NCI-H1092 (cell line): ENCODE measurements around the gene RUBCNL.

Experiments used
- DNase-seq: peaks from one replicate; lab custom pipeline; 2025; lab: John Stamatoyannopoulos, UW

The RUBCNL gene

DNA sequence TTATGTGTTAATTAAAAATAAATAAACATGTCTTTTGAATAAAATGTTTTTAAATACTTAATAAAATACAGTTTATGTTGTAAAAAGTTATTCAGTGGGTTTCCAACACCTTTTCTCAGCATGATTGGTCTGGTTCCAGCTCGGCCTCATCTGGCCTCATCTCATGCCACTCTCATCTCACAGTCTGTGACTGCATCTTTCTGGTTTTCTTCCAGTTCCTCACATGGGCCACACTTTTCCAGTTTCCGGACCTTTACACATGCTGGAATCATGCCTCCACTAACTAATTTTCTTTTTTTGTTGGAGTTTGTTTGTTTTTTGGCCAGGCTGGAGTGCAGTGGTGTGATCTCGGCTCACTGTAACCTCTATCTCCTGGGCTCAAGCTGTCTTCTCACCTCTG is 82.5 kb downstream of the RUBCNL start:
- no peak for DNase-seq

DNA sequence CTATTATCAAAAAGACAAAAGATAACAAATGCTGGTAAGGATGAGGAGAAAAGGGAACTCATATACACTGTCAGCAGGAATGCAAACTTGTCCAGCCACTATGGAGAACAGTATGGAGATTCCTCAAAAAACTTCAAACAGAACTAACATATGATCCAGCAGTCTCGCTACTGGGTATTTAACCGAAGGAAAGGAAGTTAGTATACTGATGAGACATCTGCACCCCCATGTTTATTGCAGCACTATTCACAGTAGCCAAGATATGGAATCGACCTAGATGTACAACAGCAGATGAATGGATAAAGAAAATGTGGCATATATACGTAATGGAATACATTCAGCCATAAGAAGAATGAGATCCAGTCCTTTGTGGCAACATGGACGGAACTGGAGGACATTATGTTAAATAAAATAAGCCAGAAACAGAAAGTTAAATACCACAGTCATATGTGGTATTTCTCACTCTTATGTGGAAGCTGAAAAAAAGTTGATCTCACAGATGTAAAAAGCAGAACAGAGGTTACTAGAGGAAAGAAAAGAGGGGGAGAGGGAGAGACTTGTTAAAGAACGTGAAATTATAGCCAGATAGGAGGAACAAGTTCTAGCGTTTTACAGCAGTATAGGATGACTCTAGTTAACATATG is 83.2 kb downstream of the RUBCNL start:
- DNase-seq = no peak

GRCh38 chr13:46297361-46297811 is 89.7 kb downstream of the RUBCNL start:
- no peak for DNase-seq

- DNase-seq = no peak
These were observed 90.1 kb downstream of the RUBCNL start for GRCh38 chr13:46296921-46297320.

GRCh38 chr13:46296115-46296822 is 90.8 kb downstream of the RUBCNL start:
- DNase-seq = no peak

GRCh38 chr13:46295491-46296114 is 91.4 kb downstream of the RUBCNL start:
- DNase-seq = no peak

- no peak for DNase-seq
These were observed 93.6 kb downstream of the RUBCNL start for GRCh38 chr13:46293436-46293835.
